A549 (cell line): ENCODE measurements around the gene ADISSP.

ENCODE experiments used
- BHLHE40 ChIP-seq: IDR thresholded peaks from 2 replicates; pipeline ENCODE4 v1.6.1; 2012; ENCODE audit warnings: low read depth, low read length, inconsistent platforms
- CTCF ChIP-seq: fragments of >200 bp; sonication (Bioruptor Twin); formaldehyde crosslinking; IDR thresholded peaks from 3 replicates; pipeline ENCODE4 v1.5.1; 2016
- HMGXB4 ChIP-seq: fragments of 250-450 bp; sonication (Bioruptor Pico); IDR thresholded peaks from 2 replicates; pipeline ENCODE4 v1.5.0; 2021; ENCODE audit warnings: mild to moderate bottlenecking, moderate library complexity, borderline replicate concordance
- JUNB ChIP-seq: fragments of >200 bp; sonication (Bioruptor Twin); formaldehyde crosslinking; IDR thresholded peaks from 2 replicates; pipeline ENCODE4 v1.6.1; 2016
- MAFK ChIP-seq: fragments of 450-650 bp; IDR thresholded peaks from 2 replicates; pipeline ENCODE4 v1.6.1; 2014; ENCODE audit not compliant: partially characterized antibody
- POLR2A ChIP-seq: IDR thresholded peaks from 2 replicates; pipeline ENCODE4 v1.6.1; 2012; ENCODE audit warnings: mild to moderate bottlenecking, low read length
- RAD21 ChIP-seq, 2 experiments: fragments of >200 bp in 1 of 2; sonication (Bioruptor Twin) in 1 of 2; formaldehyde crosslinking in 1 of 2; IDR thresholded peaks in 1 of 2; conservative IDR thresholded peaks in 1 of 2; 2 replicates in 1 of 2; 3 replicates in 1 of 2; pipeline ENCODE4 v1.6.1; 2012 to 2018; ENCODE audit warnings: inconsistent platforms in 1 of 2
- REST ChIP-seq: fragments of 200-600 bp; sonication (generic); IDR thresholded peaks from 2 replicates; pipeline ENCODE4 v1.6.1; 2016; ENCODE audit warnings: antibody characterized with exemption, mild to moderate bottlenecking, moderate library complexity

GRCh38 chr20:3747471-3747870 is 20.1 kb downstream of the ADISSP start:
- TF ChIP-seq RAD21 (conservative IDR thresholded peaks at IDR 0.05 in 1 of 2, IDR thresholded peaks at IDR 0.05 in 1 of 2) (no peak), CTCF (no peak), REST (no peak), POLR2A (no peak), BHLHE40 (no peak), JUNB (no peak), HMGXB4 (CRISPR knock-in tag) (no peak), MAFK (no peak)
